Measurements from ENCODE around the gene CAMK2N2.

The CAMK2N2 gene

DNA sequence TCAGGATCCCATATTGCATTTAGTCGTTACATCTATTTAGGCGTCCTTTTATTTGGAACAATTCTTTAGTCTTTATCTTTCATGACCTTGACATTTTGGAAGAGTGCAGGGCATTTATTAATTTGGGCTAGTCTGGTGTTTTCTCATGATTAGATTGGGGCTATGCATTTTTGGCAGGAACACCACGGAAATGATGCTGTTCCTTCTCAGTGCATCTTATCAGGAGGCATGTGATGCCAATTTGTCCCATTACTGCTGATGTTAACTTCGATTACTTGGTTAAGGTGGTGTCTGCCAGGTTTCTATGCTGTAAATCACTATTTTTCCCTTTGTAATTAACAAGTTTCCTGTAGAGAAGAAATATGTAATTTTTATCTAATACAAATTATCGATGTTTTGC is 50.1 kb downstream of the CAMK2N2 start:
- FAIRE-seq: no peak

Data from A204.1 (cell line).